Endothelial cell (in vitro differentiated cells): ENCODE measurements around the gene ZNF487. TPM values are rescaled to one million over a fixed set of nuclear protein-coding genes. Genes with fewer than 3 reads are reported as not detected.
A peak's percentile ranks its signal among the peaks of the same experiment; 100 is the strongest.
"Not testable (repeated sequence)": the region's sequence is repeated elsewhere in the genome, so short reads cannot be mapped to it uniquely, and the experiment has no call there.

Experiments
- DNase-seq: peaks from one replicate; pipeline ENCODE4 v3.0.0; 2021; ENCODE audit warnings: low spot score
- H3K27ac Mint-ChIP-seq: one replicate; pipeline ENCODE4 v1.8.0; 2021; ENCODE audit warnings: mixed read lengths, inconsistent platforms; ENCODE audit not compliant: unreplicated experiment
- H3K27me3 Mint-ChIP-seq: one replicate; pipeline ENCODE4 v1.8.0; 2021; ENCODE audit warnings: mild to moderate bottlenecking, moderate library complexity, mixed read lengths, inconsistent platforms; ENCODE audit not compliant: unreplicated experiment
- H3K36me3 Mint-ChIP-seq: one replicate; pipeline ENCODE4 v1.8.0; 2021; ENCODE audit warnings: mild to moderate bottlenecking, low read depth, mixed read lengths, inconsistent platforms; ENCODE audit not compliant: unreplicated experiment
- H3K4me1 Mint-ChIP-seq: one replicate; pipeline ENCODE4 v1.8.0; 2021; ENCODE audit warnings: mild to moderate bottlenecking, mixed read lengths, inconsistent platforms; ENCODE audit not compliant: unreplicated experiment
- H3K4me3 Mint-ChIP-seq: one replicate; pipeline ENCODE4 v1.8.0; 2021; ENCODE audit warnings: mild to moderate bottlenecking, mixed read lengths, inconsistent platforms; ENCODE audit not compliant: unreplicated experiment
- H3K9me3 Mint-ChIP-seq: one replicate; pipeline ENCODE4 v1.8.0; 2021; ENCODE audit warnings: mixed read lengths, inconsistent platforms; ENCODE audit not compliant: unreplicated experiment
- CTCF ChIP-seq: fragments of 200-600 bp; sonication (generic); IDR thresholded peaks from one replicate; pipeline ENCODE4 v1.5.0; 2021; ENCODE audit warnings: antibody characterized with exemption; ENCODE audit not compliant: unreplicated experiment
- total RNA-seq: library from RNA; stranded (reverse); fragmentation: NEBNext Ultra II Directional; extraction: Animal tissue kit (Norgen Biotek cat#: 25700); gene quantifications from one replicate; pipeline ENCODE4 v1.2.1, GENCODE V29; 2021; ENCODE audit not compliant: unreplicated experiment

The ZNF487 gene
- total RNA-seq, 1 donor from 2014 or later: 3.3 TPM

- peaks cover 3% of the 10 kb centered on the region for H3K27me3 Mint-ChIP-seq
- H3K4me3 Mint-ChIP-seq: no peak overlapping the region
- no peak overlapping the region for H3K27ac Mint-ChIP-seq
- no peak for DNase-seq
- no peak for TF ChIP-seq CTCF
- peaks cover 4% of the 10 kb centered on the region for H3K36me3 Mint-ChIP-seq
- H3K4me1 Mint-ChIP-seq: no peaks in the 10 kb centered on the region
- H3K9me3 Mint-ChIP-seq: no peaks in the 10 kb centered on the region
These were observed 12.5 kb upstream of the ZNF487 start for GRCh38 chr10:43424416-43424815.

- not testable (repeated sequence) for H3K4me1 Mint-ChIP-seq, H3K27ac Mint-ChIP-seq, H3K4me3 Mint-ChIP-seq, DNase-seq, H3K27me3 Mint-ChIP-seq, H3K36me3 Mint-ChIP-seq, H3K9me3 Mint-ChIP-seq
These were observed 10.4 kb upstream of the ZNF487 start for GRCh38 chr10:43426476-43426875.

GRCh38 chr10:43427166-43427825, 9.6 kb upstream of the ZNF487 start:
- Mint-ChIP-seq H3K36me3 (peaks cover 4% of the 10 kb centered on the region), H3K4me3 (no peak overlapping the region), H3K9me3 (no peaks in the 10 kb centered on the region), H3K4me1 (no peaks in the 10 kb centered on the region), H3K27ac (no peak overlapping the region), H3K27me3 (no peaks in the 10 kb centered on the region)
- DNase-seq: no peak
- no peak for TF ChIP-seq CTCF

- no peak for DNase-seq
- no peaks in the 10 kb centered on the region for H3K4me1 Mint-ChIP-seq
- H3K4me3 Mint-ChIP-seq: no peak overlapping the region
- H3K27ac Mint-ChIP-seq: no peak overlapping the region
- H3K36me3 Mint-ChIP-seq: no peaks in the 10 kb centered on the region
- H3K27me3 Mint-ChIP-seq: peaks cover 3% of the 10 kb centered on the region
- H3K9me3 Mint-ChIP-seq: no peaks in the 10 kb centered on the region
- TF ChIP-seq CTCF: no peak
These were observed 5.8 kb upstream of the ZNF487 start for GRCh38 chr10:43430926-43431663.

GRCh38 chr10:43437141-43437870, 395 bp downstream of the ZNF487 start:
- Mint-ChIP-seq H3K9me3 (no peaks in the 10 kb centered on the region), H3K27me3 (peaks cover 8% of the 10 kb centered on the region), H3K4me1 (peaks cover 3% of the 10 kb centered on the region), H3K27ac (peak overlapping the region; percentile 90), H3K4me3 (peak overlapping the region; percentile 84), H3K36me3 (no peaks in the 10 kb centered on the region)
- no peak for TF ChIP-seq CTCF
- DNase-seq: no peak
